GM04503 (cell line): ENCODE data around the gene PRKACA.
A peak's percentile ranks its signal among the peaks of the same experiment; 100 is the strongest.

Experiments used
- DNase-seq: peaks from one replicate; pipeline ENCODE4 v3.0.0-alpha.2; 2012; ENCODE audit warnings: low read depth

The PRKACA gene

GRCh38 chr19:14117668-14118164 is at the start of gene PRKACA:
TSS of gene PRKACA (minus strand) at chr19:14117762. CDS start at chr19:14117547, 215 bp downstream.
- DNase-seq, result peak; percentile 95

GRCh38 chr19:14166999-14167575 is 49.5 kb upstream of the PRKACA start:
- DNase-seq, result no peak

- DNase-seq, result no peak
Measured at GRCh38 chr19:14165990-14166830, 48.6 kb upstream of the PRKACA start.

- DNase-seq, result no peak
Measured at GRCh38 chr19:14164724-14165493, 47.3 kb upstream of the PRKACA start.

- no peak for DNase-seq
Measured at GRCh38 chr19:14164082-14164481, 46.5 kb upstream of the PRKACA start.

- DNase-seq, result no peak
Measured at GRCh38 chr19:14162871-14163297, 45.3 kb upstream of the PRKACA start.

- DNase-seq, result no peak
Measured at GRCh38 chr19:14161305-14161704, 43.7 kb upstream of the PRKACA start.

- DNase-seq, result no peak
Measured at GRCh38 chr19:14160017-14160703, 42.6 kb upstream of the PRKACA start.

- no peak for DNase-seq
Measured at GRCh38 chr19:14159059-14159458, 41.5 kb upstream of the PRKACA start.

GRCh38 chr19:14158276-14159023 is 40.9 kb upstream of the PRKACA start:
- no peak for DNase-seq

GRCh38 chr19:14156971-14157717 is 39.6 kb upstream of the PRKACA start:
- no peak for DNase-seq

GRCh38 chr19:14156122-14156521 is 38.6 kb upstream of the PRKACA start:
- no peak for DNase-seq

- no peak for DNase-seq
Measured at GRCh38 chr19:14155371-14155770, 37.8 kb upstream of the PRKACA start.

- no peak for DNase-seq
Measured at GRCh38 chr19:14152713-14153112, 35.2 kb upstream of the PRKACA start.

GRCh38 chr19:14150770-14151661 is 33.5 kb upstream of the PRKACA start:
- DNase-seq, result no peak

- no peak for DNase-seq
Measured at GRCh38 chr19:14150041-14150769, 32.6 kb upstream of the PRKACA start.

- DNase-seq, result no peak
Measured at GRCh38 chr19:14149509-14149994, 32.0 kb upstream of the PRKACA start.

GRCh38 chr19:14148751-14149410 is 31.3 kb upstream of the PRKACA start:
- DNase-seq, result no peak
